ENCODE results near the gene CCL18. TPM values are rescaled to one million over a fixed set of nuclear protein-coding genes. Genes with fewer than 3 reads are reported as not detected.
"Not testable (repeated sequence)": the region's sequence is repeated elsewhere in the genome, so short reads cannot be mapped to it uniquely, and the experiment has no call there.

CCL18 gene
- total RNA-seq, 1 experiment from 2014 or later = not detected

DNA sequence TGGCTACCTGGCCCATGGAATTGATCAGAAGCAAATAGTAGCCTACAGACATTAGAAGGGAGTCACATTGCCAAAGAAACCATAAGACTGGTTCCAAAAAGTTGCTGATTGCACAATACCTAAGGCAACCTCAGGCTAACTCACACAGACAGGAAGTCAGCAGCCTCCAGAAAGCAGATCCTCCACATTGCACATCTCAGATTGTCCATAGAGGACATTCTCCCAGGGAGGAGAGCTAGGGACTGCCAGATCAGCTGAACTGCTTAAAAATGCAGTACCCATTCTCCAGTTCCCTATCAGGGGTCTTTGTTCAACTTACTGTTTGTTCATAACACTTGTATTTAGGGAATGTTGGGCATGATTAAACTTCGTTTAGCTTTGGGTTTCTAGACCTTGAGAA lies 21.7 kb downstream of the CCL18 start:
- CTCF ChIA-PET = no interaction called here
- intact Hi-C loops (cut with micrococcal nuclease; ENCODE audit: unreplicated experiment) = no loop called here
- no peaks in the 10 kb centered on the region for H3K9me3 ChIP-seq (ENCODE audit: control insufficient read depth, insufficient read depth, low read depth, low read length)
- no peak overlapping the region for H3K4me3 ChIP-seq (ENCODE audit: low read depth in 2 of 2, low read length in 2 of 2)
- POLR2A ChIA-PET = no interaction called here
- H3K27ac ChIP-seq (ENCODE audit: low read length) = no peak overlapping the region
- H3K36me3 ChIP-seq (ENCODE audit: control insufficient read depth, insufficient read depth, low read length) = no peaks in the 10 kb centered on the region
- DNase-seq (ENCODE audit: low read depth, low spot score) (no peak), ATAC-seq (no peak)
- no peaks in the 10 kb centered on the region for H3K4me1 ChIP-seq (ENCODE audit: control insufficient read depth, insufficient read depth, low read length)
- in situ Hi-C loops (cut with HindIII; ENCODE audit: low pct_unique_long_range_greater_than_20kb, low sequenced_read_pairs) = no loop called here
- TF ChIP-seq CTCF (IDR thresholded peaks at IDR 0.05) (no peak), REST (IDR thresholded peaks at IDR 0.05; ENCODE audit: insufficient read depth in 1 of 2, low read depth in 2 of 2, low read length in 1 of 2) (no peak), POLR2AphosphoS5 (IDR thresholded peaks at IDR 0.05; ENCODE audit: low read depth, low read length) (no peak), TCF7L2 (IDR thresholded peaks at IDR 0.05; ENCODE audit: low read depth, low read length) (no peak), SIN3A (IDR thresholded peaks at IDR 0.05; ENCODE audit: borderline replicate concordance, insufficient read depth, low read depth, low read length) (no peak)
- BruUV-seq (replicated peaks) = no TSS peak
- no peaks in the 10 kb centered on the region; the same call in 1 of the 2 replicates for H3K27me3 ChIP-seq (ENCODE audit: control insufficient read depth, insufficient read depth, low read length)

DNA sequence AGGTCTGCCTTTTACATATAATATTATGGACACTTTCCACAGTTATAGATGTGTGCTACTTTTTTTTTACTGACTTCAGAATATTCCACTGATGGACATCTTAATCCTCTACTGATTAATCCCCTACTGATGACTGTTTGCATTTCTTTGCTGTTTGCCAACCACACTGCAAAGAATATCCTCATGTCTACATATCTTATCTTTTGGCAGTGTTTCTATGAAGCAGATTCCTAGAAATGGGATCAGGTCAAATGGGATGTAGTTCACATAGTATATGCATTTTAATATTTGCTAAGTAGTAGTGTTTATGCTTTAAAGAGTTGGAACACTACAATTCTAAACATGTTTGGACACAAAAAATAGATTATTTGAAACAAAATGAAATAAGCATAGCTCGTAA lies 22.7 kb downstream of the CCL18 start:
- intact Hi-C loops (cut with micrococcal nuclease; ENCODE audit: unreplicated experiment) = no loop called here
- Histone ChIP-seq H3K4me3 (ENCODE audit: low read depth in 2 of 2, low read length in 2 of 2) (no peak overlapping the region), H3K27me3 (ENCODE audit: control insufficient read depth, insufficient read depth, low read length) (no peaks in the 10 kb centered on the region; the same call in 1 of the 2 replicates), H3K36me3 (ENCODE audit: control insufficient read depth, insufficient read depth, low read length) (no peaks in the 10 kb centered on the region), H3K9me3 (ENCODE audit: control insufficient read depth, insufficient read depth, low read depth, low read length) (no peaks in the 10 kb centered on the region), H3K27ac (ENCODE audit: low read length) (no peak overlapping the region), H3K4me1 (ENCODE audit: control insufficient read depth, insufficient read depth, low read length) (no peaks in the 10 kb centered on the region)
- DNase-seq (ENCODE audit: low read depth, low spot score) (no peak), ATAC-seq (no peak)
- TF ChIP-seq POLR2AphosphoS5 (IDR thresholded peaks at IDR 0.05; ENCODE audit: low read depth, low read length) (no peak), SIN3A (IDR thresholded peaks at IDR 0.05; ENCODE audit: borderline replicate concordance, insufficient read depth, low read depth, low read length) (no peak)
- no TSS peak for BruUV-seq (replicated peaks)
- CTCF ChIA-PET = no interaction called here
- in situ Hi-C loops (cut with HindIII; ENCODE audit: low pct_unique_long_range_greater_than_20kb, low sequenced_read_pairs) = no loop called here
- POLR2A ChIA-PET = no interaction called here

- H3K27ac ChIP-seq (ENCODE audit: low read length); H3K27me3 ChIP-seq (ENCODE audit: control insufficient read depth, insufficient read depth, low read length); POLR2A ChIA-PET; ATAC-seq; in situ Hi-C loops (cut with HindIII; ENCODE audit: low pct_unique_long_range_greater_than_20kb, low sequenced_read_pairs); CTCF ChIA-PET; H3K4me1 ChIP-seq (ENCODE audit: control insufficient read depth, insufficient read depth, low read length); H3K4me3 ChIP-seq (ENCODE audit: low read depth in 2 of 2, low read length in 2 of 2); H3K9me3 ChIP-seq (ENCODE audit: control insufficient read depth, insufficient read depth, low read depth, low read length); H3K36me3 ChIP-seq (ENCODE audit: control insufficient read depth, insufficient read depth, low read length); BruUV-seq (replicated peaks); intact Hi-C loops (cut with micrococcal nuclease; ENCODE audit: unreplicated experiment); DNase-seq (ENCODE audit: low read depth, low spot score): not testable (repeated sequence)
Measured at GRCh38 chr17:36087471-36087870, 23.4 kb downstream of the CCL18 start.

GRCh38 chr17:36087897-36088572 lies 24.0 kb downstream of the CCL18 start:
- H3K4me1 ChIP-seq (ENCODE audit: control insufficient read depth, insufficient read depth, low read length); CTCF ChIA-PET; H3K36me3 ChIP-seq (ENCODE audit: control insufficient read depth, insufficient read depth, low read length); in situ Hi-C loops (cut with HindIII; ENCODE audit: low pct_unique_long_range_greater_than_20kb, low sequenced_read_pairs); ATAC-seq; H3K4me3 ChIP-seq (ENCODE audit: low read depth in 2 of 2, low read length in 2 of 2); H3K27ac ChIP-seq (ENCODE audit: low read length); BruUV-seq (replicated peaks); POLR2A ChIA-PET; intact Hi-C loops (cut with micrococcal nuclease; ENCODE audit: unreplicated experiment); DNase-seq (ENCODE audit: low read depth, low spot score); H3K9me3 ChIP-seq (ENCODE audit: control insufficient read depth, insufficient read depth, low read depth, low read length); H3K27me3 ChIP-seq (ENCODE audit: control insufficient read depth, insufficient read depth, low read length): not testable (repeated sequence)
